Left renal pelvis (tissue), 4 donors: Measurements from ENCODE around the gene PTPRH. TPM values are rescaled to one million over a fixed set of nuclear protein-coding genes. Genes with fewer than 3 reads are reported as not detected.

ENCODE experiments used
- DNase-seq, 4 donors: peaks; one replicate each; pipeline ENCODE4 v3.0.0-alpha.2; 2013; ENCODE audit warnings: low read depth in 4 of 4, low spot score in 3 of 4
- polyA plus RNA-seq, 4 donors: library from polyadenylated mRNA; unstranded; fragments of 120-200 nt; gene quantifications; one replicate each; pipeline ENCODE4 v1.2.1, GENCODE V29; 2013; ENCODE audit not compliant: insufficient read length in 4 of 4

PTPRH gene
- polyA plus RNA-seq, 4 donors: 0.11 to 2.8 (median 0.26) TPM

- DNase-seq: no peak
These were observed 74.6 kb downstream of the PTPRH start for GRCh38 chr19:55134736-55135135.

GRCh38 chr19:55133639-55134444, 75.5 kb downstream of the PTPRH start:
- no peak for DNase-seq

- no peak for DNase-seq
These were observed 76.7 kb downstream of the PTPRH start for GRCh38 chr19:55132453-55133129.

- DNase-seq: no peak
These were observed 77.9 kb downstream of the PTPRH start for GRCh38 chr19:55131421-55131820.

Other genes with a start within 250 kb of the PTPRH start
- gene NLRP2, start 243.1 kb downstream of the PTPRH start, polyA plus RNA-seq: 10 to 100 TPM in 3 of 4 donors, 1 to 10 TPM in 1; 5.0 to 26.4 (median 14.7) TPM
- gene GP6, start 171.2 kb downstream of the PTPRH start, polyA plus RNA-seq: under 1 TPM; 0.39 to 0.72 (median 0.51) TPM
- 10 to 100 TPM in 3 of 4 donors, 1 to 10 TPM in 1; 9.2 to 25.8 (median 18.7) TPM for gene RDH13, start 146.4 kb downstream of the PTPRH start, polyA plus RNA-seq
- 10 to 100 TPM in 3 of 4 donors, 1 to 10 TPM in 1; 1.5 to 92.9 (median 53.5) TPM for gene EPS8L1, start 133.6 kb downstream of the PTPRH start, polyA plus RNA-seq
- 100 to 1,000 TPM in 1 of 4 donors, 10 to 100 TPM in 3; 56.8 to 120 (median 69.6) TPM for gene PPP1R12C, start 91.9 kb downstream of the PTPRH start, polyA plus RNA-seq
- 1 to 10 TPM; 4.2 to 9.9 (median 5.7) TPM for gene TNNT1, start 60.3 kb downstream of the PTPRH start, polyA plus RNA-seq
- 1 to 10 TPM in 3 of 4 donors, under 1 TPM in 1; 0.57 to 5.4 (median 4.5) TPM for gene TNNI3, start 51.8 kb downstream of the PTPRH start, polyA plus RNA-seq
- 10 to 100 TPM in 1 of 4 donors, 1 to 10 TPM in 3; 2.0 to 10.4 (median 7.7) TPM for gene DNAAF3, start 42.9 kb downstream of the PTPRH start, polyA plus RNA-seq
- gene SYT5, start 29.2 kb downstream of the PTPRH start, polyA plus RNA-seq: under 1 TPM; 0.09 to 0.52 (median 0.29) TPM
- 1 to 10 TPM; 2.1 to 5.7 (median 4.0) TPM for gene TMEM86B, start 19.3 kb upstream of the PTPRH start, polyA plus RNA-seq
- 10 to 100 TPM; 30.0 to 58.5 (median 41.8) TPM for gene PPP6R1, start 49.5 kb upstream of the PTPRH start, polyA plus RNA-seq
- 10 to 100 TPM; 20.7 to 46.5 (median 25.4) TPM for gene HSPBP1, start 70.6 kb upstream of the PTPRH start, polyA plus RNA-seq
- 10 to 100 TPM; 12.8 to 20.6 (median 15.5) TPM for gene BRSK1, start 74.5 kb upstream of the PTPRH start, polyA plus RNA-seq
- 1 to 10 TPM in 2 of 4 donors, under 1 TPM in 2; 0.80 to 2.0 (median 1.0) TPM for gene TMEM150B, start 115.8 kb upstream of the PTPRH start, polyA plus RNA-seq
- gene KMT5C, start 130.4 kb upstream of the PTPRH start, polyA plus RNA-seq: 10 to 100 TPM; 13.3 to 33.5 (median 17.0) TPM
- gene COX6B2, start 145.2 kb upstream of the PTPRH start, polyA plus RNA-seq: 1 to 10 TPM in 2 of 4 donors, under 1 TPM in 2; 0.49 to 1.5 (median 0.83) TPM
- under 1 TPM; 0.13 to 0.31 (median 0.17) TPM for gene GARIN5B, start 153.8 kb upstream of the PTPRH start, polyA plus RNA-seq
- gene IL11, start 161.0 kb upstream of the PTPRH start, polyA plus RNA-seq: 1 to 10 TPM in 2 of 4 donors, under 1 TPM in 2; 0.79 to 1.7 (median 1.1) TPM
- under 1 TPM in 2 of 4 donors, not detected in 2; 0.72 to 0.76 TPM for gene TMEM190, start 167.3 kb upstream of the PTPRH start, polyA plus RNA-seq
- 1 to 10 TPM in 1 of 4 donors, under 1 TPM in 3; 0.31 to 2.2 (median 0.49) TPM for gene TMEM238, start 174.8 kb upstream of the PTPRH start, polyA plus RNA-seq
- gene RPL28, start 176.4 kb upstream of the PTPRH start, polyA plus RNA-seq: 1,000 to 10,000 TPM in 2 of 4 donors, 100 to 1,000 TPM in 2; 965 to 1,435 (median 1,000) TPM
- 10 to 100 TPM; 42.3 to 56.0 (median 48.8) TPM for gene UBE2S, start 198.3 kb upstream of the PTPRH start, polyA plus RNA-seq
- gene SHISA7, start 233.8 kb upstream of the PTPRH start, polyA plus RNA-seq: under 1 TPM; 0.13 to 0.33 (median 0.22) TPM